H9 (cell line): ENCODE measurements around the gene ZSWIM5. TPM values are rescaled to one million over a fixed set of nuclear protein-coding genes. Genes with fewer than 3 reads are reported as not detected.

ENCODE experiments used
- DNase-seq: peaks from one replicate; pipeline ENCODE4 v3.0.0-alpha.2; 2017
- H2AFZ ChIP-seq: one replicate; pipeline ENCODE4 v1.6.1; 2013; ENCODE audit warnings: mild to moderate bottlenecking, low read length, control low read depth, moderate library complexity
- H2AK5ac ChIP-seq: 2 replicates; pipeline ENCODE4 v1.6.1; 2013; ENCODE audit warnings: low read length, control low read depth, mixed read lengths; ENCODE audit not compliant: insufficient read length
- H2BK120ac ChIP-seq: one replicate; pipeline ENCODE4 v1.6.1; 2013; ENCODE audit warnings: low read depth, mild to moderate bottlenecking, low read length, control low read depth, inconsistent platforms; ENCODE audit not compliant: poor library complexity, severe bottlenecking
- H2BK12ac ChIP-seq: 2 replicates; pipeline ENCODE4 v1.6.1; 2013; ENCODE audit warnings: low read length, control low read depth, mixed read lengths, low read depth; ENCODE audit not compliant: insufficient read length
- H2BK15ac ChIP-seq: 2 replicates; pipeline ENCODE4 v1.6.1; 2013; ENCODE audit warnings: low read depth, low read length, control low read depth
- H2BK20ac ChIP-seq: one replicate; pipeline ENCODE4 v1.6.1; 2013; ENCODE audit warnings: low read depth, mild to moderate bottlenecking, low read length, control low read depth, inconsistent platforms; ENCODE audit not compliant: poor library complexity, severe bottlenecking
- H2BK5ac ChIP-seq: 2 replicates; pipeline ENCODE4 v1.6.1; 2013; ENCODE audit warnings: low read length, control low read depth, mixed read lengths; ENCODE audit not compliant: insufficient read length
- H3K14ac ChIP-seq: 2 replicates; pipeline ENCODE4 v1.6.1; 2013; ENCODE audit warnings: low read length, control low read depth; ENCODE audit not compliant: insufficient read depth
- H3K18ac ChIP-seq: 2 replicates; pipeline ENCODE4 v1.6.1; 2013; ENCODE audit warnings: low read depth, mild to moderate bottlenecking, mixed read lengths, low read length, control low read depth; ENCODE audit not compliant: insufficient read length
- H3K23ac ChIP-seq: 2 replicates; pipeline ENCODE4 v1.6.1; 2013; ENCODE audit warnings: low read length, control low read depth, mixed read lengths, low read depth; ENCODE audit not compliant: insufficient read length
- H3K23me2 ChIP-seq: 2 replicates; pipeline ENCODE4 v1.6.1; 2013; ENCODE audit warnings: low read depth, mild to moderate bottlenecking, mixed read lengths, low read length, control low read depth; ENCODE audit not compliant: insufficient read length, poor library complexity, severe bottlenecking
- H3K27ac ChIP-seq: 2 replicates; pipeline ENCODE4 v1.5.1; 2013; ENCODE audit warnings: low read length, control low read depth, mixed read lengths, low read depth; ENCODE audit not compliant: insufficient read length
- H3K27me3 ChIP-seq: 2 replicates; pipeline ENCODE4 v1.6.1; 2013; ENCODE audit warnings: low read length, control low read depth, inconsistent platforms; ENCODE audit not compliant: insufficient read depth
- H3K4ac ChIP-seq: 2 replicates; pipeline ENCODE4 v1.6.1; 2013; ENCODE audit warnings: low read depth, mild to moderate bottlenecking, control low read depth, inconsistent platforms, low read length, moderate library complexity
- H3K4me1 ChIP-seq: 2 replicates; pipeline ENCODE4 v1.6.1; 2013; ENCODE audit warnings: low read length, control low read depth, inconsistent platforms; ENCODE audit not compliant: insufficient read depth
- H3K4me2 ChIP-seq: 2 replicates; pipeline ENCODE4 v1.6.1; 2013; ENCODE audit warnings: low read length, control low read depth, mixed read lengths; ENCODE audit not compliant: insufficient read length, insufficient read depth
- H3K56ac ChIP-seq: 2 replicates; pipeline ENCODE4 v1.6.1; 2013; ENCODE audit warnings: low read depth, mild to moderate bottlenecking, mixed read lengths, low read length, control low read depth; ENCODE audit not compliant: insufficient read length
- H3K79me1 ChIP-seq: 2 replicates; pipeline ENCODE4 v1.6.1; 2013; ENCODE audit warnings: low read depth, mild to moderate bottlenecking, moderate library complexity, low read length, control low read depth, inconsistent platforms; ENCODE audit not compliant: insufficient read depth, poor library complexity, severe bottlenecking
- H3K79me2 ChIP-seq: 2 replicates; pipeline ENCODE4 v1.6.1; 2013; ENCODE audit warnings: low read length, control low read depth, inconsistent platforms; ENCODE audit not compliant: insufficient read depth
- H3K9ac ChIP-seq: 2 replicates; pipeline ENCODE4 v1.6.1; 2013; ENCODE audit warnings: low read length, control low read depth, mixed read lengths; ENCODE audit not compliant: insufficient read length; ENCODE audit errors: extremely low read depth
- H3K9me3 ChIP-seq: one replicate; pipeline ENCODE4 v1.6.1; 2013; ENCODE audit warnings: low read depth, low read length, inconsistent platforms; ENCODE audit not compliant: control insufficient read depth
- H3T11ph ChIP-seq: one replicate; pipeline ENCODE4 v1.6.1; 2013; ENCODE audit warnings: mild to moderate bottlenecking, low read length, control low read depth, inconsistent platforms
- H4K20me1 ChIP-seq: one replicate; pipeline ENCODE4 v1.6.1; 2013; ENCODE audit not compliant: control insufficient read depth, insufficient read length, insufficient read depth
- H4K5ac ChIP-seq: 2 replicates; pipeline ENCODE4 v1.6.1; 2013; ENCODE audit warnings: low read depth, mild to moderate bottlenecking, mixed read lengths, low read length, control low read depth; ENCODE audit not compliant: insufficient read length
- H4K8ac ChIP-seq: replicated peaks from 2 replicates; pipeline ENCODE4 v1.6.1; 2013; ENCODE audit warnings: low read length, control low read depth, mixed read lengths, low read depth; ENCODE audit not compliant: insufficient read length
- H4K91ac ChIP-seq: 2 replicates; pipeline ENCODE4 v1.6.1; 2013; ENCODE audit warnings: low read depth, mild to moderate bottlenecking, moderate library complexity, mixed read lengths, low read length, control low read depth; ENCODE audit not compliant: insufficient read length
- H3K27ac Mint-ChIP-seq, 3 experiments: 2 replicates in 2 of 3; 3 replicates in 1 of 3; pipeline ENCODE4 v1.8.0; 2020 to 2021; ENCODE audit warnings: mixed read lengths in 3 of 3, mild to moderate bottlenecking in 1 of 3, moderate library complexity in 1 of 3
- H3K27me3 Mint-ChIP-seq: 2 replicates; pipeline ENCODE4 v1.8.0; 2021; ENCODE audit warnings: low read depth, mild to moderate bottlenecking, moderate library complexity, mixed read lengths
- H3K36me3 Mint-ChIP-seq, 3 experiments: 2 replicates in 2 of 3; 3 replicates in 1 of 3; pipeline ENCODE4 v1.8.0; 2020 to 2021; ENCODE audit warnings: low read depth in 3 of 3, mixed read lengths in 3 of 3; ENCODE audit not compliant: insufficient read depth in 1 of 3
- H3K4me1 Mint-ChIP-seq, 2 experiments: 2 replicates each; pipeline ENCODE4 v1.8.0; 2020; ENCODE audit warnings: mixed read lengths in 2 of 2
- H3K4me3 Mint-ChIP-seq, 2 experiments: 2 replicates in 1 of 2; 3 replicates in 1 of 2; pipeline ENCODE4 v1.8.0; 2020 to 2021; ENCODE audit warnings: mild to moderate bottlenecking in 2 of 2, mixed read lengths in 2 of 2, moderate library complexity in 1 of 2
- H3K9me3 Mint-ChIP-seq, 2 experiments: 2 replicates in 1 of 2; 3 replicates in 1 of 2; pipeline ENCODE4 v1.8.0; 2020; ENCODE audit warnings: mild to moderate bottlenecking in 2 of 2, mixed read lengths in 2 of 2, moderate library complexity in 1 of 2
- WGBS: extraction: QIAGEN DNeasy Blood & Tissue Kit; methylation state at CpG from one replicate; pipeline ENCODE4 v1.1.7; 2013; ENCODE audit warnings: missing lambda C conversion rate, low lambda C conversion rate, mixed read lengths; ENCODE audit not compliant: insufficient read length; ENCODE audit errors: extremely low coverage; 5-methylcytosine and 5-hydroxymethylcytosine counted together
- total RNA-seq: library from RNA; stranded (reverse); gene quantifications from 2 replicates; pipeline ENCODE4 v1.2.1, GENCODE V29; 2021
- TF ChIP-seq, protein P1 (sequence below): fragments of 200-600 bp; sonication (generic); conservative IDR thresholded peaks from 3 replicates; pipeline ENCODE4 v1.8.0; 2021; ENCODE audit warnings: antibody characterized with exemption, mild to moderate bottlenecking

Gene ZSWIM5
- total RNA-seq, 1 experiment from 2014 or later, result 3.5 TPM

GRCh38 chr1:45014321-45015028, 191.9 kb downstream of the ZSWIM5 start:
- Histone ChIP-seq H3K18ac (no peak overlapping the region), H3T11ph (no peak overlapping the region), H3K56ac (no peak overlapping the region), H2BK12ac (no peak overlapping the region), H4K8ac (no peak overlapping the region), H2AFZ (no peak overlapping the region), H2AK5ac (no peak overlapping the region), H3K4ac (no peak overlapping the region), H3K23me2 (peaks cover 19% of the 10 kb centered on the region), H2BK120ac (no peak overlapping the region), H2BK5ac (no peak overlapping the region), H3K9ac (no peak overlapping the region), H4K91ac (no peak overlapping the region), H3K4me1 (peaks cover 7% of the 10 kb centered on the region), H4K5ac (no peak overlapping the region), H2BK15ac (no peak overlapping the region), H2BK20ac (no peak overlapping the region), H4K20me1 (no peaks in the 10 kb centered on the region), H3K14ac (no peak overlapping the region), H3K23ac (no peak overlapping the region), H3K4me2 (no peak overlapping the region), H3K79me1 (no peaks in the 10 kb centered on the region), H3K27me3 (no peaks in the 10 kb centered on the region), H3K27ac (no peak overlapping the region), H3K79me2 (no peaks in the 10 kb centered on the region), H3K9me3 (no peaks in the 10 kb centered on the region)
- TF ChIP-seq, protein P1, sequence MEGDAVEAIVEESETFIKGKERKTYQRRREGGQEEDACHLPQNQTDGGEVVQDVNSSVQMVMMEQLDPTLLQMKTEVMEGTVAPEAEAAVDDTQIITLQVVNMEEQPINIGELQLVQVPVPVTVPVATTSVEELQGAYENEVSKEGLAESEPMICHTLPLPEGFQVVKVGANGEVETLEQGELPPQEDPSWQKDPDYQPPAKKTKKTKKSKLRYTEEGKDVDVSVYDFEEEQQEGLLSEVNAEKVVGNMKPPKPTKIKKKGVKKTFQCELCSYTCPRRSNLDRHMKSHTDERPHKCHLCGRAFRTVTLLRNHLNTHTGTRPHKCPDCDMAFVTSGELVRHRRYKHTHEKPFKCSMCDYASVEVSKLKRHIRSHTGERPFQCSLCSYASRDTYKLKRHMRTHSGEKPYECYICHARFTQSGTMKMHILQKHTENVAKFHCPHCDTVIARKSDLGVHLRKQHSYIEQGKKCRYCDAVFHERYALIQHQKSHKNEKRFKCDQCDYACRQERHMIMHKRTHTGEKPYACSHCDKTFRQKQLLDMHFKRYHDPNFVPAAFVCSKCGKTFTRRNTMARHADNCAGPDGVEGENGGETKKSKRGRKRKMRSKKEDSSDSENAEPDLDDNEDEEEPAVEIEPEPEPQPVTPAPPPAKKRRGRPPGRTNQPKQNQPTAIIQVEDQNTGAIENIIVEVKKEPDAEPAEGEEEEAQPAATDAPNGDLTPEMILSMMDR, result peak; percentile 89
- peak overlapping the region; percentile 38 to 67; a peak in 4 of 5 replicates for H3K4me3 Mint-ChIP-seq
- peaks cover 29 to 31% of the 10 kb centered on the region in 2 experiments for H3K4me1 Mint-ChIP-seq
- H3K9me3 Mint-ChIP-seq, result no peaks in the 10 kb centered on the region
- H3K36me3 Mint-ChIP-seq, result peaks cover 4 to 23% (median 20%) of the 10 kb centered on the region in 3 experiments
- H3K27ac Mint-ChIP-seq, result peak overlapping the region; percentile 49 to 67 (median 56); a peak in 2 of 7 replicates
- no peaks in the 10 kb centered on the region; the same call in 1 of the 2 replicates for H3K27me3 Mint-ChIP-seq
- no CpG with 5 or more reads among the region's 6 CpGs for WGBS
- DNase-seq, result peak; percentile 84
